DOHH2 (cell line): ENCODE results near the gene SPPL2B.
"Not testable (repeated sequence)": the region's sequence is repeated elsewhere in the genome, so short reads cannot be mapped to it uniquely, and the experiment has no call there.

Experiments
- H3F3A ChIP-seq: fragments of 200-600 bp; sonication (generic), shearing (Covaris generic); 2 replicates; pipeline ENCODE4 v1.6.0; 2016; ENCODE audit warnings: antibody characterized with exemption, mild to moderate bottlenecking; ENCODE audit not compliant: control insufficient read depth, insufficient read depth
- H3K27ac ChIP-seq: fragments of 200-600 bp; sonication (generic); 2 replicates; pipeline ENCODE4 v1.5.1; 2014; ENCODE audit warnings: low read depth, mild to moderate bottlenecking, low read length, moderate library complexity
- H3K27me3 ChIP-seq: fragments of 200-600 bp; sonication (generic); 2 replicates; pipeline ENCODE4 v1.6.1; 2014; ENCODE audit warnings: mild to moderate bottlenecking, low read length, mixed read lengths; ENCODE audit not compliant: control insufficient read depth
- H3K36me3 ChIP-seq: fragments of 200-600 bp; sonication (generic); 2 replicates; pipeline ENCODE4 v1.6.1; 2014; ENCODE audit warnings: mild to moderate bottlenecking, low read length, moderate library complexity, mixed read lengths; ENCODE audit not compliant: control insufficient read depth
- H3K4me1 ChIP-seq: fragments of 200-600 bp; sonication (generic); 2 replicates; pipeline ENCODE4 v1.6.1; 2014; ENCODE audit warnings: mild to moderate bottlenecking, low read length, mixed read lengths; ENCODE audit not compliant: control insufficient read depth
- H3K4me2 ChIP-seq: fragments of 200-600 bp; sonication (generic); 2 replicates; pipeline ENCODE4 v1.6.0; 2014; ENCODE audit warnings: mild to moderate bottlenecking, low read length, moderate library complexity
- H3K4me3 ChIP-seq: fragments of 200-600 bp; sonication (generic); 2 replicates; pipeline ENCODE4 v1.5.1; 2014; ENCODE audit warnings: mild to moderate bottlenecking, low read length, mixed read lengths
- H3K79me2 ChIP-seq: fragments of 200-600 bp; sonication (generic); 2 replicates; pipeline ENCODE4 v1.6.1; 2014; ENCODE audit warnings: mild to moderate bottlenecking, low read length, mixed read lengths; ENCODE audit not compliant: control insufficient read depth
- H3K9me2 ChIP-seq: fragments of 200-600 bp; sonication (generic); replicated peaks from 2 replicates; pipeline ENCODE4 v1.6.1; 2014; ENCODE audit warnings: mild to moderate bottlenecking, low read length, mixed read lengths; ENCODE audit not compliant: control insufficient read depth
- H3K9me3 ChIP-seq: fragments of 200-600 bp; sonication (generic); 2 replicates; pipeline ENCODE4 v1.6.1; 2014; ENCODE audit warnings: antibody characterized with exemption, low read length, mixed read lengths; ENCODE audit not compliant: control insufficient read depth, insufficient read depth
- H4K20me1 ChIP-seq: fragments of 200-600 bp; sonication (generic); 2 replicates; pipeline ENCODE4 v1.6.0; 2014; ENCODE audit warnings: low read depth, mild to moderate bottlenecking, antibody characterized with exemption, low read length, moderate library complexity; ENCODE audit not compliant: control insufficient read depth, insufficient read depth
- CTCF ChIP-seq: fragments of 200-600 bp; sonication (generic); IDR thresholded peaks from one replicate; pipeline ENCODE4 v1.5.1; 2014; ENCODE audit warnings: antibody characterized with exemption, mild to moderate bottlenecking, low read depth, low read length; ENCODE audit not compliant: poor library complexity, severe bottlenecking
- EZH2phosphoT487 ChIP-seq: fragments of 200-600 bp; sonication (generic); IDR thresholded peaks from 2 replicates; pipeline ENCODE4 v1.6.1; 2017; ENCODE audit warnings: borderline replicate concordance, mild to moderate bottlenecking, antibody characterized with exemption, low read length, moderate library complexity, mixed read lengths

Gene SPPL2B

GRCh38 chr19:2389594-2389993 is 61.1 kb downstream of the SPPL2B start:
- TF ChIP-seq EZH2phosphoT487 (no peak), CTCF (no peak)
- H3K79me2 ChIP-seq: no peaks in the 10 kb centered on the region

GRCh38 chr19:2391118-2391725 is 62.7 kb downstream of the SPPL2B start:
- H3K79me2 ChIP-seq: no peaks in the 10 kb centered on the region
- H4K20me1 ChIP-seq: no peaks in the 10 kb centered on the region
- H3K4me1 ChIP-seq: peaks cover 31% of the 10 kb centered on the region
- H3K4me2 ChIP-seq: peak overlapping the region; percentile 61
- H3K4me3 ChIP-seq: peak overlapping the region; percentile 39
- peaks cover 7% of the 10 kb centered on the region; the same call in 1 of the 2 replicates for H3F3A ChIP-seq
- H3K27me3 ChIP-seq: peaks cover 12% of the 10 kb centered on the region
- H3K9me2 ChIP-seq: no peaks in the 10 kb centered on the region
- TF ChIP-seq EZH2phosphoT487 (no peak), CTCF (peak; percentile 77)
- H3K9me3 ChIP-seq: peaks cover 7% of the 10 kb centered on the region; the same call in 1 of the 2 replicates
- no peaks in the 10 kb centered on the region for H3K36me3 ChIP-seq
- no peak overlapping the region for H3K27ac ChIP-seq

More at GRCh38 chr19:2389594-2389993, 61.1 kb downstream of the SPPL2B start:
- Histone ChIP-seq H3F3A (peaks cover 7% of the 10 kb centered on the region; the same call in 1 of the 2 replicates), H3K4me2 (no peak overlapping the region), H3K27ac (no peak overlapping the region), H3K9me2 (no peaks in the 10 kb centered on the region), H4K20me1 (no peaks in the 10 kb centered on the region), H3K9me3 (peaks cover 7% of the 10 kb centered on the region; the same call in 1 of the 2 replicates), H3K27me3 (peaks cover 12% of the 10 kb centered on the region), H3K4me3 (no peak overlapping the region), H3K36me3 (no peaks in the 10 kb centered on the region), H3K4me1 (peaks cover 24% of the 10 kb centered on the region)

GRCh38 chr19:2392366-2392765 is 63.9 kb downstream of the SPPL2B start:
- peaks cover 31% of the 10 kb centered on the region for H3K4me1 ChIP-seq
- H3K27ac ChIP-seq: no peak overlapping the region
- H3K4me2 ChIP-seq: no peak overlapping the region
- H3F3A ChIP-seq: peaks cover 7% of the 10 kb centered on the region; the same call in 1 of the 2 replicates
- no peaks in the 10 kb centered on the region for H3K9me2 ChIP-seq
- H4K20me1 ChIP-seq: no peaks in the 10 kb centered on the region
- TF ChIP-seq CTCF (no peak), EZH2phosphoT487 (no peak)
- no peaks in the 10 kb centered on the region for H3K36me3 ChIP-seq
- H3K79me2 ChIP-seq: no peaks in the 10 kb centered on the region
- H3K9me3 ChIP-seq: peaks cover 7% of the 10 kb centered on the region; the same call in 1 of the 2 replicates
- H3K4me3 ChIP-seq: no peak overlapping the region
- peaks cover 11% of the 10 kb centered on the region for H3K27me3 ChIP-seq

- H3K27me3 ChIP-seq, H3F3A ChIP-seq, H3K36me3 ChIP-seq, H3K79me2 ChIP-seq, H3K9me3 ChIP-seq, H4K20me1 ChIP-seq, H3K27ac ChIP-seq, H3K9me2 ChIP-seq, H3K4me3 ChIP-seq, H3K4me2 ChIP-seq: not testable (repeated sequence)
- H3K4me1 ChIP-seq: peaks cover 31% of the 10 kb centered on the region
Measured at GRCh38 chr19:2392899-2393298, 64.4 kb downstream of the SPPL2B start.
